ENCODE data around the gene EVA1B. TPM values are rescaled to one million over a fixed set of nuclear protein-coding genes. Genes with fewer than 3 reads are reported as not detected.

The EVA1B gene
- polyA plus RNA-seq, 1 experiment = 133 TPM

- H3K27me3 ChIP-seq (ENCODE audit: control insufficient read depth, insufficient read depth, low read length) = no peaks in the 10 kb centered on the region
- peaks cover 15% of the 10 kb centered on the region for H3K36me3 ChIP-seq (ENCODE audit: control insufficient read depth, insufficient read depth, low read length)
- ChIA-PET CTCF (interaction anchor here (0.8 to 5.5 kb wide), 6 partner anchors 14 to 171 kb away, joined by 3 to 25 read pairs (median 5); partner anchors contain the start of genes LSM10 and TRAPPC3), POLR2A (interaction anchor here (0.5 kb wide), 1 partner anchor 51 kb away, joined by 3 read pairs; no protein-coding TSS in a partner anchor)
- DNase-seq (ENCODE audit: low read depth) = peak; percentile 86
- no peak for TF ChIP-seq CTCF (IDR thresholded peaks at IDR 0.05; ENCODE audit: insufficient read depth, low read depth, low read length)
- H3K4me3 ChIP-seq (ENCODE audit: low read depth, low read length) = peak overlapping the region; percentile 81
Measured at GRCh38 chr1:36321119-36321951, 2.1 kb downstream of the EVA1B start.

- Histone ChIP-seq H3K4me3 (ENCODE audit: low read depth, low read length) (peak overlapping the region; percentile 81), H3K36me3 (ENCODE audit: control insufficient read depth, insufficient read depth, low read length) (peaks cover 15% of the 10 kb centered on the region), H3K27me3 (ENCODE audit: control insufficient read depth, insufficient read depth, low read length) (no peaks in the 10 kb centered on the region)
- CTCF ChIA-PET = interaction anchor here (1.4 to 5.5 kb wide), 4 partner anchors 14 to 171 kb away, joined by 3 to 25 read pairs (median 10); partner anchors contain the start of genes LSM10 and TRAPPC3
- POLR2A ChIA-PET = no interaction called here
- TF ChIP-seq CTCF (IDR thresholded peaks at IDR 0.05; ENCODE audit: insufficient read depth, low read depth, low read length) = no peak
- no peak for DNase-seq (ENCODE audit: low read depth)
Measured at GRCh38 chr1:36320767-36321118, 2.7 kb downstream of the EVA1B start.

- no peak for TF ChIP-seq CTCF (IDR thresholded peaks at IDR 0.05; ENCODE audit: insufficient read depth, low read depth, low read length)
- peak overlapping the region; percentile 81 for H3K4me3 ChIP-seq (ENCODE audit: low read depth, low read length)
- no peak for DNase-seq (ENCODE audit: low read depth)
- ChIA-PET CTCF (interaction anchor here (0.9 to 5.5 kb wide), 6 partner anchors 13 to 170 kb away, joined by 3 to 25 read pairs (median 5); partner anchors contain the start of genes LSM10 and TRAPPC3), POLR2A (no interaction called here)
- H3K36me3 ChIP-seq (ENCODE audit: control insufficient read depth, insufficient read depth, low read length) = peaks cover 17% of the 10 kb centered on the region
- H3K27me3 ChIP-seq (ENCODE audit: control insufficient read depth, insufficient read depth, low read length) = no peaks in the 10 kb centered on the region
Measured at GRCh38 chr1:36320291-36320761, 3.1 kb downstream of the EVA1B start.

GRCh38 chr1:36309397-36309796 lies 14.0 kb downstream of the EVA1B start:
- Histone ChIP-seq H3K27me3 (ENCODE audit: control insufficient read depth, insufficient read depth, low read length) (no peaks in the 10 kb centered on the region), H3K36me3 (ENCODE audit: control insufficient read depth, insufficient read depth, low read length) (peaks cover 5% of the 10 kb centered on the region), H3K4me3 (ENCODE audit: low read depth, low read length) (no peak overlapping the region)
- no peak for DNase-seq (ENCODE audit: low read depth)
- POLR2A ChIA-PET = no interaction called here
- CTCF ChIA-PET = interaction anchor here (0.8 to 1.4 kb wide), 3 partner anchors 9 to 199 kb away, joined by 3 to 6 read pairs (median 4); partner anchors contain the start of gene LSM10
- no peak for TF ChIP-seq CTCF (IDR thresholded peaks at IDR 0.05; ENCODE audit: insufficient read depth, low read depth, low read length)

All from BJ (cell line).